Superior temporal gyrus (tissue), 1 donor: ENCODE data around the gene DYRK1A.

Source experiments
- DNase-seq: peaks from one replicate; pipeline ENCODE4 v3.0.0-alpha.2; 2016; ENCODE audit errors: extremely low spot score

Gene DYRK1A

DNA sequence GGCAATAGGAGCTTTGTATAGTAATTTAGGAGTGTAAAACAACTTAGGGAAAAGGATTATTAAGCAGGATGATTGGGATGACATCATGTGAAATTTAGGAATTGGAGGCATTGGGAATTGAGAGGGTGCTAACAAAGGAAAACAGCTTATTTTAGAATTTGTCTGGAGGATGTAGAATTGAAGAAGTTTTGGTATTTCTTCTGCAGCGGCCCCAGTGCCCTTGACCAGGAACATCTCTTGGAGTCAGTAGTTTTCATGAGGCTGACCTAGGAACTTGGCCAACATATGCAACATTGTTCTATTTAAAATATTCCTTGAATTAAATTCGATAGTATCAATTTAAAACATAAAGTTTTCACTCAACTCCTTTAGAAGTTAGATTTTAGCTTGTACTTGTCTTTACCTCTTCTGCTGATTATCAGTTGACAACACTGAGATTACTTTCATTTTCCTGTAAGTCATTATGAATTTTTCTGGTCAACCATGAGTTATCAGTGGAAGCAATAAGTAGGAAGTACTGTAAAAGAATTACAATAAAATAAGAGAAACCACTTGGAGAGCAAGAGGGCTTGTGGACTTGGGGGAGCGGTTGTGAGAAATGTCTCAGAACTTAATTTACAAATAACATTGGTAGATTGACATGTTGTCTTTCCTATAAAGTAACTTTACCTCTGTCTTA, 52.8 kb downstream of the DYRK1A start:
- DNase-seq = no peak

DNA sequence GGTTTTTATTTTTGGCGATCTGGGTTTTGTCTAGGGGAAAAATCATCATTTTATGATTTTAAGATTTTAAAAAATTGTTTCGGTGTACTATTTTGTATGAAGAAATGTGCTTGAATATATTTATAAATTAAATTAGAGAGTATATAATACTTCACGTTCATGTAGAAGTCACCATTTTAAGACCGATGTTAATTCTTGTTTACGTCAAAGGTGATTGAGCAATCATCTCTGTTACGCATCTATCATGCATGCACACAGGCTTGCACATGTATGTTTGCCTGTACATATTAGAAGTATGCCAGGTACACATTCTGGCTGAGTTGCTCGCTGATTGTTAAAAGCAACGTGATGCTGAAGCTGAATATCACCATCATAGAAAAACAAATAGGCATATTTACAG, 54.7 kb downstream of the DYRK1A start:
- no peak for DNase-seq

DNA sequence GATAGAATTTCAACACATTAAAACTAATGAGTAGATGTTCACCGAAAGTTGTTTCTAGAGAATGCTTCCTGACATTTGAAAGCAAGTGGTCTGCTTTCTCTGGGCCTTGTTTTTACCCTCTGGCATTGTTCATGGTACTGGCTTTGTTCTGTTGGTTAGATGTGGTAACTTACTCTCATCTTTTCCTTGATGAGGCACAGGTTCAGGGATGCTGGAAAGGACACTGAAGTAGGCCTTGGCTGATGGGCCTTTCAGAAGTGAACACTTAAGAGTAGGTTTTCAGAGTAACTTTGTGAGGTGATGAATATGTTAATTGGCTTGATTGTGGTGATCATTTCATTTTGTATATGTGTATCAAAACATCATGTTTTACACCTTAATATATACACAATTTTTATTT, 55.8 kb downstream of the DYRK1A start:
- DNase-seq = no peak

DNA sequence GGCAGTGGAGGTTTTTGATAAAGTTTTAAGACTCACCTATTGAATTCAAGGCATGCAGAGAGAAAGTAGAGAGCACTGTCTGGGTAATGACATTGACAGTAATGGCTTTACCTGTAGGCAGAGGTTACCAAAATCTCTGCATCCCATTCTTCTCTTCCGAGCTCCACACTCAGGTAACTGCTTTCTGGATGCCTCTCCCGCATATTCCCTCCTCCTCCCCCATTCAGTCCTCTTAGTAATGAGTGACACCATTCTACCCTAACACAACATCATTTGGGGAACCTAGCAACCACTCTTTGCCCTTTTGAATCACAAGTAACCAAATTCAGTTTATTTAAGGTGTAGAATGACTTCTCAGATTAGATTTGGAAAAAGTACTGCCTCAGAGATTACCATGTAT, 56.5 kb downstream of the DYRK1A start:
- DNase-seq = no peak

DNA sequence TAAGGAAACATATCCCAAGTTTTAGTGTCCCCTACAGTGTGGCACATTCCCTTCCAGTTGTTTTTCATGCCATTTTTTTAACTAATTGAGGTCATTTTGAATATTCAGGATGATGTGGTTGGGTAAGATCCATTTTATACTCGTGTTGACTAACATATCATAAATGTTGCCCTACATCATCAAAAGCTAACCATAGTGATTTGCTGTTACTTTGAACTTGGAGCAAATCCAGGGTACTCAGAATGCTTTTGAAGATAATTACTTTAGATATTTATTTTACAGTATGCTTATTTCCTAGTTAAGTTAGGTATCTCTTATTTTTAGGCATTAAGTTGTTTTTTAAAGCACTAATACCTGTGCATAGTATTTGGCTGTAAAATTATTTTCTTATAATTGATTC, 57.8 kb downstream of the DYRK1A start:
- no peak for DNase-seq

DNA sequence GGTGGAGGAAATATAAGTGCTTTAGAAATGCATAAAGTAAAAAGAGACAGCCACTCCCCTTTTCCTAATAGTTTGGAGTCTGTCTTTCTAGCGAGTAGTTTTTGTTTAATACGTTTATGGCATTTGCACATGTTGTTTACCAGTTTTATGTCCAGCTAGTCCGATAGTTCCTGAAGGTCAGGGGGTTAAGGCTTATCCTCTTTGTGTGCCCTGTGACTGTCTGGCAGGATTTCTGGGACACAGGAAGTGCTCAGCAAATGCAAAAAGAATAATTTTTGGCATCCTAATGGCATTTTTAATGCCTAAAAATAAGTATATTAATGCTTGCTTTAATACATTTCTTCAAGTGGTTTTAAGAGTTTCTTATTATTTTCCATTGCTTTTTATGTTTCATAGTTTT, 58.4 kb downstream of the DYRK1A start:
- no peak for DNase-seq

DNA sequence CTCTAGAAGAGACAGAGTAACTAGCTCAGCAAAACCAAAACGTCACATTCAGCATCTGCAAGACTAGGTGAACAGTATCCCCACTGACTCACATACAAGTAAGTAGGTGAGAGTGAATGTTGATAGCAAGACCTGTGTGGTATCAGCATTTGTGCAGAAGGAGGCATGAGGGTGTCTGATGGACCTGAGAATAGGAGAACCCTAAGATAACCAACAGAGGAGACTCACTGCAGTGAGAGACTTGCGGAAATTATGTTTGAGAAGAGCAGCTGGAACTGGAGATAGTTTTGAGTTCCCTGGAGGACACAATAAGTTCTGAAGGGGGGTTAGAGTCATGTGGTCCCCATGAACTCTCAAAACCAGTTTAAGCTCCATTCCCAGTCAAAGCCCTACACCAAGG, 59.1 kb downstream of the DYRK1A start:
- no peak for DNase-seq

DNA sequence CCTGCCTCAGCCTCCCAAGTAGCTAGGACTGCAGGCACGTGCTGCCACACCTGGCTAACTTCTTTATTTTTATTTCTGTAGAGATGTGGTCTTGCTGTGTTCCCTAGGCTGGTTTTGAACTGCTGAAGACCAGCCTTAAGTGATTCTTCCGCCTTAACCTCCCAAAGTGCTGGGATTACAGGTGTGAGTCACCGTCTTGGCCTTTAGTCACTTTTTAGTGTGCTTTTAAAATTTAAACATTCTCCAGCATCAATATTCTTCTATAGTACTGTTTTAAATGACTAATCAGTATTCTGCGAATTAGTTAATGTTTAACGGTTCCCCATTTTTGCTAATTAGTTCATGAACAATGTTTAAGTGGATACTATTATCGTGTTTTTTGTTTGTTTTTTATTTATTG, 60.6 kb downstream of the DYRK1A start:
- no peak for DNase-seq

DNA sequence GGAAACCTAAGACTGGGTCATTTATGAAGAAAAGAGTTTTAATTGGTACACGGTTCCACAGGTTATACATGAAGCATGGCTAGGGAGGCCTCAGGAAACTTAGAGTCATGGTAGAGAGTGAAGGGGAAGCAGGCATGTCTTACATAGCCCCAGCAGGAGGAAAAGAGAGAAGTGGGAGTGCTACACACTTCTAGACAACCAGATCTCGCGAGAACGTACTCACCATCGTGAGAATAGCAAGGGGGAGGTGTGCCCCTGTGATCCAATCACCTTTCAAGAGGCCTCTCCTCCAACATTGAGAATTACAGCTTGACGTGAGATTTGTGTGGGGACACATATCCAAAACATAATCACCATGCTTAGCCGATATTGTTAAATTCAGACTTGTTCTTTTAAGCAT, 62.8 kb downstream of the DYRK1A start:
- DNase-seq = no peak

DNA sequence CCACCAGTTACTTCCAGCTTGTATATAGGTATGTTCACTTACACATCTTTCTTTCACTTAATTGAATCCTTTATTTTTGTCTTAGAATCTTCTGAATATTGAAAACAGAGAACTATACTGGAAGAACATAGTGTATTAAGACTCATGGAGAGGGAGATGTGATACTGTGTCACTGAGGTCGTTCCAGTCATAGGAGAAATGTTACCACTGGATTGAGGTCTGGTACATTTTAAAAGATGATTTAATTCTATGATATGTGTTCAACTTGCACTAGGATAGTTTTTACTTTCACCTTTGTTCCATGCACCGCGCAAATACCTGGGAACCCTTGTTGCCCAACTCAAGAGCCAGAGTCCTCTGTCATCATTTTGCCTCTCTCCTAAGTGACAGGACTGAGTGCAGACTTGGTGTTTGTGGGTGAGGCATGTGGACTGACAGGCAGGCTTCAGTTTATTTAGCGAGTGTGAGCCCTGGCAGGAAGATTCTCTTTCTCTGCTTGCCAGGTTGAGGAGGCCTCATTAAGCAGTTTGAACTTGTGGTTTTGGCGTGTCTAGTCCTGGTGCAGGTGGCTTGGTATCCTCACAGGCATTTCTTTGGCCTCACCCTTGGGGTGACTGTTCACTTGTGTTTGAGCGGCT, 63.7 kb downstream of the DYRK1A start:
- no peak for DNase-seq

DNA sequence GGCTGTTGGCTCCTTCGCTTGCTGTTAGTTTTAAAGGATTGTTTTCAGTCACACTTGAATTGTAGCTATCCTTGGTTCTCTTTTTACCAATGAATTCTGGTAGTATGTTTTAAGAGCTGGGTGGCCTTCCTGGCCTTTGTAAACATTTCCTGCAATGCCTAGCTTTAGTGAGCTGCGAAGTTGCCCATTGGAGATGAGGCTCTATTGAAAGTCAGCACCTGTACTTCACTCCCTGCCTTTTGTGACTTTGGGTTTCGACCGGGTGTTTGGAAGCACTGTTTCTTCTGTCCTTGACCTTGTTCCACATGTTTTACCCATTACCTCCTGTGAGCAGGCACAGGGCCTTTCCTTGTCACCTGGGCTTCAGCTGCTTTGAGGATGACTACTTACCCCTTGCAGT, 64.7 kb downstream of the DYRK1A start:
- DNase-seq = no peak

DNA sequence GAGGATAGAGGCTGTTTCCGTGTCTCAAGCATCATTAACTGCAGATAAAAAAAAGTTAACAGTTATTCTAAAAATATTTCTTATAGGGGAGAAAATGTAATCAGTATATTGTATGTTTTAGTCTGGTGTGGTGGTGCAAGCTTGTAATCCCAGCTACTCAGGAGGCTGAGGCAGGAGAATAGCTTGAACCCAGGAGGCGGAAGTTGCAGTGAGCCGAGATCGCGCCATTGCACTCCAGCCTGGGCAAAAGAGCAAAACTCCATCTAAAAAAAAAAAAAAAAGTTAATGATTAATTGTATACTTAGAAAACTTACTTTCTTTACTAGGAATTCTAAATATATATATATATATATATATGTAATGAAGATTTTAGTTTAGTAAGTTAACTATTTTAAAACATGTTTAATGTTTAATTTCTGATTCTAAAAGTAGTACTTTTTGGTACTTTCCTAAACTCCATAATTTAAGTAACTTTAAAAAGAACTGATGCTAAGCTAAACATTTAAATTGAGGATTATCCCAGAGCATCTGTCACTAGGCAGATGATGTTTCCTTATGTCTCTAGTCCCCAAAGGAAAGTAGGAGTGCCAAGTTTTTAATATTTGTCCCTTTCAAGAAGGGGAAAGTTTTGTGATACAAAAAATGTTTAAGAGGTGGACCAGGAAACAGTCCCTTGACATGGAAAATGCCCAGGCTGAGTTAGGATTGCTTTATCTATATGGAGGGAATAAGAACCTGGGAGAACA, 66.3 kb downstream of the DYRK1A start:
- no peak for DNase-seq

DNA sequence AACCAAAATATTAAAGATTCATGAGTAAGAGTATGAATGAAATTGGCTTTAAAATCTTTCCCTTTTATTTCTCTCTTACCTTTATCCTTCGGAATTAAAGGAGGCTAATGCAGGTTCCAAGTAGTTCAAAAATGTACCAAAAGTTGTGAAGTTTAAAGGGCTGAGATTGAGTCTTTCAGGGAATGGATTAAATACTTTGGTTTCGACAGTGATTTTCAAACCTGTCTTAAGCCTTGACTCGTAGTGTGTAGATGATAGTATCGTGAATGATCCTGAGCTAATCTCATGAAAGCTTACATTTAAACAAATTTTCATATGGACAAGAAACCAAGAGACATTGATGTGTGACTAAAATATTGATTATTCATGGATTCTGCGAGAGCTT, 66.9 kb downstream of the DYRK1A start:
- no peak for DNase-seq

DNA sequence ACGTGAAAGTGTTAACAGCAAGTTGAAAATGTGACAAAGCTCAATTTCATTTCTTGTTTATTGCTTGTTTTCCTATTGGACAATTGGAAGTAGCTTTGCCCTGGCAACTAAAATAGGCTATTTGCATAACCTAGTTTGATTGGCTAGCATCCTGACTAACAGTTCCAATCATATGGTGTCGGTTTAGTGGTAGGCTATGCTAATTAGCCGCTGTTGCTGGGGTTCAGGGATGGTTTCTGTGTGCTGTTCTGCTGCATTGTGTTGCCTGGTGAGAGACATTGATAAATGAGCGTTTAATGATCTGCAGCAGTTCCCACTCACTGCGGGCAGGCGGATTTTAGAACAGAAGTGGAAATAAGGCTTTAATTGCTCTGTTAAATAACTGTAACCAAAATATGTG, 68.5 kb downstream of the DYRK1A start:
- DNase-seq = peak; percentile 96

DNA sequence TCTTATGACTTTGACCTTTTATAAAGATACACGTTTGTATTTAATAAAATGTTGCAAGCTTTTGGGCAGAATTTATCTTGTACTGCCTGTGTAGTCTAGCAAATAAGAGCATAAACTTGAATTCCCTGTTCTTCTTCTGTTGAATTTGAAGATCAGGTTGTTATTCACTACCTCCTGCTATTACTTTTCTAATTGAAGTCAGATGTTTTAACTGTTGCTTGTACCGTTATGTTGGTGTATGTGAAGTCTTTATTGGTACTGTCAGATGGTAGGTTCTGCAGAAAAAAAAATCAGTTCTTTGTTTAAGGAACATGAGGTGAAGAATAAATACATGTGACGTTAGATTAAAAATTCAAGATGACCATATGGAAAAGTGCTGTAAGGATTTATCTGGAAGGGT, 69.1 kb downstream of the DYRK1A start:
- DNase-seq = no peak

DNA sequence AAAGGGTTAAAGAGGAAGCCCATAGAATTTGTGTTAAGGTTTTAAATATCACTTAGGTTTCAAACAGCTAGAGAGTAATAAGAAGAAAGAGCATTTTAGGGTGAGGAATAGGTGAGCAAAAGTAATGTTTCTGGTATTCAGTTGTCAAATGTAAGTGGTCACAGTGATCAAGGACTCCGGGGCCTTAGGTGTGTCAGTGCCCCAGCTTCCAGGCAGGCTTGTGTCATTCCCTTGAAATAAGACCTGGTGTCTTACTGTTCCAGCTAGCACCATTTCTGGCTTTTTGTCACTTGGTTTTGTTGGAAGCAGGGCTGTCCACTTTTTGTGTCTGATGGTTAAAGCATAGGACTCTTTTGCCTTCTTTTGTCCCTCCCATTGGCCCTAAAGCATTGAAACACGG, 69.6 kb downstream of the DYRK1A start:
- DNase-seq = no peak

DNA sequence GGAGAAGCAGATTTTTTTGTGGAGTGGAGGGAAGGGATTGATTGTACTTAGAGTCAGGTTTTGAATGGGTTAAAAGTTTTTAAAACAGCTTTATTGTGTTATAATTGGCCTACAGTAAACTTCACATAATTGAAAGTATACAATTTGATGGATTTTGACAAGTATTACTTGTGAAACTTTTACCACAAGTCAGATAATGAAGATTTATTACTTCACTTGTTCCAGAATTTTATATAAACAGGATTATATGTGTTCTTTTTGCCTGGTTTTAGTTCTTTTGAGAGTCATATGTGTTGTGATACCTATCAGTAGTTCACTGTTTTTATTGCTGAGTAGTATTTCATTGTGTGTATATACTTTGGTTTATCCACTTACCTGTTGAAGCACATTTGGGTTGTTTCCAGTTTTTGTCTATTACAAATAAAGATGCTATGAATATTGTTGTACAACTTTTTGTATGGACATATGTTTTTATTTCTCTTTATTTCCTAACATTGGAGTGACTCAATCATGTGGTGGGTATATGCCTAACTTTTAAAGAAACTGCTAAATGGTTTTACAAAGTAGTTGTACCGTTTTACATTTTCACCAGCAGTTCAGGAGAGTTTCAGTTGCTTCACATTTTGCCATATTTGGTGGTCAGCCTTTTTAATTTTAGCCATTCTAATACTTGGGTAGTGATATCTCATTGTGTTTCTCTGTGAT, 71.0 kb downstream of the DYRK1A start:
- no peak for DNase-seq

DNA sequence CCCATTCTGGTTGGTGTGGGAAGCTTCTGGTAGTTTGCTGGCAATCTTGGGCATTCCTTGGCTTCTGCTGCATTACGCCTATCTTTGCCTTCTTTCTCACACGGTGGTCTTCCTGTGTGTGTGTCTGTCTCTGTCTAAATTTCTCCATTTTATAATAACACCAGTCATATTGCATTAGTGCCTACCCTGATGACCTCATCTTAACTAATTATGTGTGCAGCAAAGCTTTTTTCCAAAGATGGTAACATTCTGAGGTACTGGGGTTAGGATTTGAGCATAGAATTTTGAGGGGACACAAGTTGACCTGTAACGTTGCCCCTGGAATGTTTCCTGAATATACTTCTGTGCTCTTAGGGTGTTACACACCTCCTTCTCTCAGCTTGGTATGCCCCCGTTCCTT, 77.1 kb downstream of the DYRK1A start:
- DNase-seq = no peak

DNA sequence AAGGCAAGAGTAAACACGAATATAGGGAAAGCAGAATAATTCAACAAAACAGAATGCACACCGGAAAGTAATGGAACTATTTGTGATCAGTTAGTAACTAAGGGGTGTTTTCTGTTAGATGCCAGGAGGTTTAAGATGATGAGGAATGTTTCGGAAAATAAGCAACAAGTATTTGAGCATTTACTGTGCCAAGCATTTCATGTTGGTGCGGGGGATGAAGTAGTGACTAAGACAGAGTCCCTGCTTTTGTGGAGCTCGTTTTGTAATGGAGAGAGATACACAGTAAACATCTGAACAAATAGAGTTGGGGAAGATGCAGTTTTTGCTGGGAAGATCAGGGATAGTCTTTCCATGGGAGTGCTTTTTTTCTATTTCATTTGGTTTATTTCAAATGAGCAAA, 78.7 kb downstream of the DYRK1A start:
- DNase-seq = no peak

DNA sequence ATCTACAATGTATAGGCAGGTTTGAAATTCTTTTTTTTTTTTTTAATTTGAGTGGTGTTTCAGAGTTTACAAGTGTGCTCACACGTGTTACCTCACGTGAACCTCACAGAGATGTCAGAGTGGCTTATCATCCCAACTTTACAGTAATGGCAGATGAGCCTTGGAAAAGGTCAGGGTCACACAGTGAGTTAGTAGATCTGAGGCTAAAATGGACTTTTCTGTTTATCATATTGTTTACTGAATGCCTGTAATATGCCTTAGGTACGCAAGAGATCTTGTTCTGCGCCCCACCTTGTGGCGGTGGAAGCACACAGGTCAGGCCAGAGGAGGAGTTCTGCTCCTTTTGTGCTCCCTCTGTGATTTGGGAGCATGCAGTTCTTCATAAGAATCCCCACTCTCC, 80.0 kb downstream of the DYRK1A start:
- DNase-seq = no peak

DNA sequence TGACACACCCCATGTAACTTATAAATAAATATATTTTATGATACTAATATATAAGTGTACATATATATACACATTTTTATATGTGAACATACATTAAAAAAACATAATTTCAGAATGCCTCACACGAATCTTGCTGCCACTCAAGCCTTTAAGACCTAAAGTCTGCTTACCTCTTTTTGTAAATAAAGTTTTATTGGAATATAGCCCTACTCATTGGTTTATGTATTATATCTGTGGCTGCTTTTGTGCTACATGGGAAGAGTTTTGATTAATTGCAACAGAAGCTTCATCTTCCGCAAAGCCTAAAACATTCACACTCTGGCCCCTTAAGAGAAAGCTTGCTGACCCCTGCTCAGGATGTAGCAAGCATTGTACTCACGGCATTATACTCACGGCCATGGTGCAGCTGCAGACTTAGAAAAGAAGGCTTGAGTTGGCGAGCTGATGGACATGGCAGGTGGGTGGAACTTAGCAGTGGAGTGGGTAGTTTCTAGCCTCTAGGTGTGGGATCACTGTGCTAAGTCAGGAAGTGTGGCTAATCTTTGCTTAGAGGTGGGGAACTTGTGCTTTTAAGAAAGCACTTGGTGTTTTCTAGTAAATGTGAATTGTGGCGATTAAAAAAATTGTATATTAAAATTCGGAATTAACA, 80.8 kb downstream of the DYRK1A start:
- DNase-seq = no peak

DNA sequence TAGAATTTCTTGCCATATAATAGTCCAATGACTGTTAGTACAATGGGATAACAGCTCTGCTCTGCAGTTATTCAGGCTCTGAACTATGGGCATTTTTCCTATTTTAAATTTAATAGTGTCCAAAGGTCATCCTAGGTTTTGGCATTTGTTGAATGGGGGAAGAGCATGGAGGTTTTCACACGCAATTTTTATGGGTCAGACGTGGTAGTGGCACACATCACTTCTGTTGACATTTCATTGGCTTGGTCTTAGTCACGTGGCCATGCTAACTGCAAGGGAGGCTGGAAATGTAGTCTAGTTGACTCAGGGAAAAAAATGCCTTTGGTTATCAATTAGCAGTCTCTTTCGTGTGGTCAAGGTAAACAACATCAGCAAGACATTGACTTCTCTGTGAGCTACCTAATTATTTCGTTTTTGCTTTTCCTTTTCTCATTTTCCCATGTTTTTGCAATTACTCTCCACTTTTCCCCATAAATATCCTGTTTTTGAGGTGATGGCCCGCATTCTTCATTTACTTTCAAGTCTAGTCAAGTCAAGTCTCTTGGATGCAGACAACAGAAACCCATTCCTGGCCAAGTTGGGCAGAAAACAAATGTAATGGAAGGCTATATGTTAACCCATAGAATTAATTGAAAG, 82.8 kb downstream of the DYRK1A start:
- DNase-seq = no peak
